H1 (cell line): Measurements from ENCODE around the gene INPP5J. TPM values are rescaled to one million over a fixed set of nuclear protein-coding genes. Genes with fewer than 3 reads are reported as not detected.

ENCODE experiments used
- CBX8 ChIP-seq: fragments of 300-800, 300-1000 bp; sonication (generic); IDR thresholded peaks from 2 replicates; pipeline ENCODE4 v1.7.1; 2016; ENCODE audit warnings: low read depth, low read length, borderline replicate concordance
- CTBP2 ChIP-seq: IDR thresholded peaks from 2 replicates; pipeline ENCODE4 v1.7.0; 2011; ENCODE audit warnings: borderline replicate concordance, mild to moderate bottlenecking, moderate library complexity, mixed read lengths, low read length; ENCODE audit not compliant: insufficient read depth, insufficient read length
- POU5F1 ChIP-seq: IDR thresholded peaks from 2 replicates; pipeline ENCODE4 v1.6.1; 2011; ENCODE audit warnings: low read depth, mild to moderate bottlenecking, low read length, moderate library complexity
- RBBP5 ChIP-seq: IDR thresholded peaks from 2 replicates; pipeline ENCODE4 v1.7.1; 2012; ENCODE audit warnings: low read depth, mild to moderate bottlenecking, inconsistent platforms, low read length, moderate library complexity, borderline replicate concordance
- SIX5 ChIP-seq: IDR thresholded peaks from 2 replicates; pipeline ENCODE4 v1.6.1; 2011; ENCODE audit warnings: mild to moderate bottlenecking, low read depth, low read length
- SP2 ChIP-seq: IDR thresholded peaks from 2 replicates; pipeline ENCODE4 v1.6.1; 2012; ENCODE audit warnings: mild to moderate bottlenecking, low read length, inconsistent platforms
- SP4 ChIP-seq: IDR thresholded peaks from 2 replicates; pipeline ENCODE4 v1.6.1; 2012; ENCODE audit warnings: low read length, inconsistent platforms
- TCF12 ChIP-seq: IDR thresholded peaks from 2 replicates; pipeline ENCODE4 v1.6.1; 2011; ENCODE audit warnings: low read depth, mild to moderate bottlenecking, low read length
- polyA plus RNA-seq, 7 experiments: library from polyadenylated mRNA; depleted of rRNA in 3 of 7; stranded (reverse) in 5 of 7; unstranded in 2 of 7; fragments of >200 nt in 5 of 7; fragments of 200-250 nt in 2 of 7; gene quantifications; 1 replicate in 5 of 7; 2 replicates in 1 of 7; 4 replicates in 1 of 7; pipeline versions ENCODE4 v1.2.1 to v1.2.3, GENCODE V29; 2011 to 2013; ENCODE audit warnings: missing spikeins in 2 of 7, mixed read lengths in 2 of 7
- total RNA-seq: library from RNA; stranded (reverse); fragmentation: NEBNext Ultra II Directional; extraction: Animal tissue kit (Norgen Biotek cat#: 25700); gene quantifications from 2 replicates; pipeline ENCODE4 v1.2.1, GENCODE V29; 2021

The INPP5J gene
- total and polyA plus RNA-seq, 2 of the 8 experiments (the other 6 are each of a cell fraction or from before 2014, with no cell fraction given) = 5.4 to 6.0 TPM

GRCh38 chr22:31133911-31134310 lies 11.1 kb downstream of the INPP5J start (continued):
- TF ChIP-seq POU5F1 (no peak), SIX5 (no peak), RBBP5 (no peak), CTBP2 (no peak), SP2 (no peak), CBX8 (no peak), TCF12 (no peak), SP4 (no peak)
- TF ChIP-seq, all 59 proteins: peak for 0
